IMR-90 (cell line): ENCODE measurements around the gene PCSK6. TPM values are rescaled to one million over a fixed set of nuclear protein-coding genes. Genes with fewer than 3 reads are reported as not detected.

Experiments
- ATAC-seq: fragments of 200-7000 bp; cut with Tn5 transposase; 2 replicates; pipeline ENCODE4 v1.9.1; 2020; ENCODE audit warnings: low read depth, mild to moderate bottlenecking, moderate library complexity
- BruUV-seq: library from RNA; stranded (reverse); fragments of 400-500 nt; replicated peaks from 2 replicates; lab custom pipeline; 2021; lab: Mats Ljungman, UMichigan
- CTCF ChIA-PET: fragments of 300-600 bp; formaldehyde crosslinking; extraction: SDS; loops from one replicate; lab custom pipeline; 2021; ENCODE audit warnings: antibody characterized with exemption; lab: Yijun Ruan, JAX
- POLR2A ChIA-PET: fragments of 300-600 bp; sonication (Branson Sonifier 250); formaldehyde crosslinking; loops from one replicate; lab custom pipeline; 2022; ENCODE audit warnings: antibody characterized with exemption; ENCODE audit not compliant: unreplicated experiment; lab: Charles Lee
- DNase-seq: peaks from one replicate; pipeline ENCODE4 v3.0.0; 2013
- H2AFZ ChIP-seq: replicated peaks from 2 replicates; pipeline ENCODE3; 2013; ENCODE audit warnings: low read length, mild to moderate bottlenecking; ENCODE audit not compliant: poor library complexity
- H2AK5ac ChIP-seq: 2 replicates; pipeline ENCODE4 v1.6.1; 2013; ENCODE audit warnings: low read depth, low read length, inconsistent platforms
- H2AK9ac ChIP-seq: replicated peaks from 2 replicates; pipeline ENCODE3; 2013; ENCODE audit warnings: mild to moderate bottlenecking, low read depth, low read length, moderate library complexity; ENCODE audit not compliant: poor library complexity
- H2BK120ac ChIP-seq: 2 replicates; pipeline ENCODE4 v1.6.1; 2013; ENCODE audit warnings: low read depth, low read length, inconsistent platforms
- H2BK15ac ChIP-seq: 3 replicates; pipeline ENCODE4 v1.6.1; 2013; ENCODE audit warnings: low read depth, low read length, inconsistent platforms
- H2BK20ac ChIP-seq: 2 replicates; pipeline ENCODE4 v1.6.1; 2013; ENCODE audit warnings: low read depth, mild to moderate bottlenecking, inconsistent platforms, low read length, moderate library complexity
- H2BK5ac ChIP-seq: 2 replicates; pipeline ENCODE4 v1.6.1; 2013; ENCODE audit warnings: mild to moderate bottlenecking, low read depth, low read length, inconsistent platforms; ENCODE audit not compliant: poor library complexity, severe bottlenecking
- H3K14ac ChIP-seq: replicated peaks from 2 replicates; pipeline ENCODE4 v1.6.1; 2013; ENCODE audit warnings: low read depth, low read length, inconsistent platforms
- H3K18ac ChIP-seq: 2 replicates; pipeline ENCODE4 v1.6.1; 2013; ENCODE audit warnings: low read depth, low read length, control low read depth
- H3K23ac ChIP-seq: 2 replicates; pipeline ENCODE4 v1.6.1; 2013; ENCODE audit warnings: low read depth, low read length, inconsistent platforms
- H3K27ac ChIP-seq: 2 replicates; pipeline ENCODE4 v1.5.1; 2013; ENCODE audit warnings: mild to moderate bottlenecking, control low read depth, low read length; ENCODE audit not compliant: insufficient read depth
- H3K27me3 ChIP-seq: 2 replicates; pipeline ENCODE4 v1.6.1; 2013; ENCODE audit warnings: low read length; ENCODE audit not compliant: control insufficient read depth, insufficient read depth
- H3K36me3 ChIP-seq: 2 replicates; pipeline ENCODE4 v1.6.1; 2013; ENCODE audit warnings: low read length, mixed read lengths; ENCODE audit not compliant: control insufficient read depth, insufficient read depth
- H3K4ac ChIP-seq: 2 replicates; pipeline ENCODE4 v1.6.1; 2013; ENCODE audit warnings: low read depth, low read length, inconsistent platforms
- H3K4me1 ChIP-seq: 2 replicates; pipeline ENCODE4 v1.6.1; 2013; ENCODE audit warnings: low read length, mixed read lengths; ENCODE audit not compliant: control insufficient read depth, insufficient read depth
- H3K4me2 ChIP-seq: 2 replicates; pipeline ENCODE4 v1.6.1; 2013; ENCODE audit warnings: low read depth, mild to moderate bottlenecking, control low read depth, low read length, moderate library complexity
- H3K4me3 ChIP-seq: 2 replicates; pipeline ENCODE4 v1.5.1; 2013; ENCODE audit warnings: low read depth, mild to moderate bottlenecking, control low read depth, low read length, moderate library complexity; ENCODE audit not compliant: insufficient read depth
- H3K56ac ChIP-seq: 2 replicates; pipeline ENCODE4 v1.6.1; 2013; ENCODE audit warnings: low read length, inconsistent platforms; ENCODE audit not compliant: insufficient read depth; ENCODE audit errors: extremely low read depth
- H3K79me1 ChIP-seq, 2 experiments: 2 replicates each; pipeline ENCODE4 v1.6.1; 2013; ENCODE audit warnings: low read length in 2 of 2, inconsistent platforms in 1 of 2, low read depth in 1 of 2
- H3K9ac ChIP-seq: 2 replicates; pipeline ENCODE4 v1.6.1; 2013; ENCODE audit warnings: low read depth, low read length, control low read depth
- H3K9me1 ChIP-seq: 2 replicates; pipeline ENCODE4 v1.6.1; 2013; ENCODE audit warnings: low read length, inconsistent platforms; ENCODE audit not compliant: insufficient read depth
- H3K9me3 ChIP-seq: 2 replicates; pipeline ENCODE4 v1.6.1; 2013; ENCODE audit warnings: low read length; ENCODE audit not compliant: control insufficient read depth, insufficient read depth
- H4K20me1 ChIP-seq: 2 replicates; pipeline ENCODE4 v1.6.1; 2013; ENCODE audit warnings: low read length, inconsistent platforms; ENCODE audit not compliant: insufficient read depth
- H4K5ac ChIP-seq: 2 replicates; pipeline ENCODE4 v1.6.1; 2013; ENCODE audit warnings: mild to moderate bottlenecking, low read depth, low read length, control low read depth
- H4K8ac ChIP-seq, 2 experiments: 2 replicates each; pipeline ENCODE4 v1.6.1; 2013; ENCODE audit warnings: low read depth in 2 of 2, low read length in 2 of 2, control low read depth in 1 of 2, inconsistent platforms in 1 of 2
- H4K91ac ChIP-seq: 2 replicates; pipeline ENCODE4 v1.6.1; 2013; ENCODE audit warnings: low read depth, low read length, inconsistent platforms; ENCODE audit not compliant: insufficient read depth
- CEBPB ChIP-seq: IDR thresholded peaks from 2 replicates; pipeline ENCODE4 v1.6.1; 2012; ENCODE audit warnings: low read depth, low read length, improper control_type of control experiment
- POLR2A ChIP-seq: IDR thresholded peaks from 2 replicates; pipeline ENCODE4 v1.6.1; 2012; ENCODE audit warnings: mild to moderate bottlenecking, low read depth, low read length
- USF2 ChIP-seq: fragments of 150-350 bp; IDR thresholded peaks from 2 replicates; pipeline ENCODE4 v1.6.1; 2017; ENCODE audit warnings: mild to moderate bottlenecking, antibody characterized with exemption, low read length, low read depth
- WGBS, 2 experiments: methylation state at CpG; one replicate each; pipeline versions ENCODE4 v1.1.5 to v1.1.7; 2013; ENCODE audit warnings: missing lambda C conversion rate in 2 of 2; ENCODE audit not compliant: insufficient read length in 1 of 2; ENCODE audit errors: extremely low coverage in 2 of 2; 5-methylcytosine and 5-hydroxymethylcytosine counted together
- dilution Hi-C: fragments of 300-500 bp; cut with HindIII; formaldehyde crosslinking; loops from one replicate; pipeline ENCODE4 v1.14.3; 2018; ENCODE audit warnings: low sequenced_read_pairs; ENCODE audit not compliant: unreplicated experiment
- in situ Hi-C: fragments of 300-500 bp; cut with MboI; formaldehyde crosslinking; loops from 3 replicates; pipeline ENCODE4 v1.14.3; 2019; ENCODE audit warnings: low sequenced_read_pairs, inconsistent platforms, mixed read lengths
- intact Hi-C: fragments of 100-400 bp; cut with micrococcal nuclease; formaldehyde crosslinking; loops from 2 replicates; pipeline ENCODE4 v1.10.0; 2022
- polyA plus RNA-seq, 3 experiments: library from polyadenylated mRNA; depleted of rRNA; stranded (reverse); fragments of >200 nt; gene quantifications; 2 replicates each; pipeline ENCODE4 v1.2.3, GENCODE V29; 2012; ENCODE audit warnings: low replicate concordance in 1 of 3
- total RNA-seq: library from RNA; depleted of rRNA; stranded (reverse); fragments of >200 nt; gene quantifications from 2 replicates; pipeline ENCODE4 v1.2.3, GENCODE V29; 2012

PCSK6 gene
- total and polyA plus RNA-seq, 2 of the 4 experiments (the other 2 are of a cell fraction) = not detected

- Histone ChIP-seq H3K9ac (no peak overlapping the region), H3K9me3 (no peaks in the 10 kb centered on the region), H2BK120ac (no peak overlapping the region), H2BK5ac (peak overlapping the region; percentile 3), H2AK9ac (no peak overlapping the region), H3K27me3 (no peaks in the 10 kb centered on the region), H3K23ac (peak overlapping the region; percentile 46; the same call in 1 of the 2 replicates), H2BK20ac (no peak overlapping the region), H3K27ac (peak overlapping the region; percentile 6; the same call in 1 of the 2 replicates), H3K4me3 (no peak overlapping the region), H4K91ac (no peak overlapping the region), H2AK5ac (peak overlapping the region; percentile 45; the same call in 1 of the 2 replicates), H3K36me3 (peaks cover 26% of the 10 kb centered on the region), H2AFZ (peak overlapping the region; percentile 38), H4K8ac (peak overlapping the region in 1 of 2 experiments; percentile 55; a peak in 1 of 4 replicates), H3K79me1 (peaks cover 1 to 11% of the 10 kb centered on the region in 2 experiments; a peak in 1 of 4 replicates), H3K14ac (no peak overlapping the region), H3K56ac (no peak overlapping the region), H3K18ac (no peak overlapping the region), H3K4ac (no peak overlapping the region), H4K20me1 (peaks cover 9% of the 10 kb centered on the region; the same call in 1 of the 2 replicates), H3K9me1 (peaks cover 23% of the 10 kb centered on the region), H4K5ac (peak overlapping the region; percentile 12; the same call in 1 of the 2 replicates), H3K4me2 (no peak overlapping the region), H3K4me1 (peaks cover 10% of the 10 kb centered on the region), H2BK15ac (peak overlapping the region; percentile 20; the same call in 1 of the 3 replicates)
- no peak for TF ChIP-seq USF2
- TF ChIP-seq CEBPB = no peak
- peak; percentile 9; the same call in 1 of the 2 replicates for TF ChIP-seq POLR2A
- intact Hi-C loops (no loop called here), in situ Hi-C loops (loop anchor here (10.0 to 25.0 kb wide), 3 partner anchors 354 to 632 kb away; partner anchors contain the start of gene LRRK1), dilution Hi-C loops (no loop called here)
- CTCF ChIA-PET = interaction anchor here (0.6 to 1.7 kb wide), 3 partner anchors 10 to 257 kb away, joined by 3 to 7 read pairs (median 4); no protein-coding TSS in a partner anchor
- POLR2A ChIA-PET = no interaction called here
- BruUV-seq = no TSS peak
- no peak for ATAC-seq
- 81% methylated on average over 6 of the region's 9 CpGs; no CpG with 5 or more reads in 1 of the 2 experiments for WGBS, 2 experiments
- no peak for DNase-seq
These were observed 222.7 kb downstream of the PCSK6 start for GRCh38 chr15:101266787-101267186.
